GM18870 (cell line): ENCODE measurements around the gene SENP3.

ENCODE experiments used
- ATAC-seq: cut with Tn5 transposase; IDR thresholded peaks from one replicate; pipeline ENCODE4 v1.9.1; 2021; ENCODE audit warnings: moderate library complexity; ENCODE audit not compliant: unreplicated experiment

SENP3 gene

GRCh38 chr17:7575959-7576358 is 14.2 kb downstream of the SENP3 start:
- ATAC-seq, result no peak

- no peak for ATAC-seq
Observed at GRCh38 chr17:7576432-7576937, 14.8 kb downstream of the SENP3 start.

- no peak for ATAC-seq
Observed at GRCh38 chr17:7577327-7578199, 15.8 kb downstream of the SENP3 start.

GRCh38 chr17:7579001-7579833 is 17.5 kb downstream of the SENP3 start, which contains the start of gene CD68:
CD68 (plus strand) TSS chr17:7579638; CDS start chr17:7579678, 40 bp downstream.
- ATAC-seq, result no peak

GRCh38 chr17:7579834-7580603 is 18.3 kb downstream of the SENP3 start:
- no peak for ATAC-seq

- no peak for ATAC-seq
Observed at GRCh38 chr17:7580604-7581575, 19.2 kb downstream of the SENP3 start.

GRCh38 chr17:7582396-7583252 is 20.9 kb downstream of the SENP3 start:
- no peak for ATAC-seq

GRCh38 chr17:7583253-7584109 is 21.8 kb downstream of the SENP3 start, which contains the start of gene MPDU1:
MPDU1 (plus strand) TSS chr17:7583852; CDS start chr17:7583863, 11 bp downstream.
- peak; percentile 56 for ATAC-seq

- ATAC-seq, result no peak
Observed at GRCh38 chr17:7586673-7587419, 25.1 kb downstream of the SENP3 start.

- ATAC-seq, result no peak
Observed at GRCh38 chr17:7587420-7588151, 25.9 kb downstream of the SENP3 start.

- no peak for ATAC-seq
Observed at GRCh38 chr17:7588553-7589203, 27.0 kb downstream of the SENP3 start.

- ATAC-seq, result no peak
Observed at GRCh38 chr17:7589204-7589868, 27.6 kb downstream of the SENP3 start.

- no peak for ATAC-seq
Observed at GRCh38 chr17:7589891-7590691, 28.4 kb downstream of the SENP3 start, which contains the start of gene SOX15. SOX15 (minus strand) TSS chr17:7590094; CDS start chr17:7589676, 418 bp downstream.

- ATAC-seq, result no peak
Observed at GRCh38 chr17:7590743-7591142, 29.0 kb downstream of the SENP3 start.
